HG02840 (cell line): ENCODE measurements around the gene ADGRG4.

ENCODE experiments used
- ATAC-seq: cut with Tn5 transposase; IDR thresholded peaks from one replicate; pipeline ENCODE4 v1.9.1; 2021; ENCODE audit warnings: mild to moderate bottlenecking, moderate library complexity, moderate number of reproducible peaks; ENCODE audit not compliant: unreplicated experiment, low FRiP score

The ADGRG4 gene

GRCh38 chrX:136457303-136457917 is 156.6 kb downstream of the ADGRG4 start:
- no peak for ATAC-seq

- no peak for ATAC-seq
These were observed 163.8 kb downstream of the ADGRG4 start for GRCh38 chrX:136464589-136464988.
